ENCODE data around the gene CACNB3. TPM values are rescaled to one million over a fixed set of nuclear protein-coding genes. Genes with fewer than 3 reads are reported as not detected.

CACNB3 gene
- total RNA-seq, result 1 to 10 TPM; 1.2 to 5.7 (median 2.7) TPM

DNA sequence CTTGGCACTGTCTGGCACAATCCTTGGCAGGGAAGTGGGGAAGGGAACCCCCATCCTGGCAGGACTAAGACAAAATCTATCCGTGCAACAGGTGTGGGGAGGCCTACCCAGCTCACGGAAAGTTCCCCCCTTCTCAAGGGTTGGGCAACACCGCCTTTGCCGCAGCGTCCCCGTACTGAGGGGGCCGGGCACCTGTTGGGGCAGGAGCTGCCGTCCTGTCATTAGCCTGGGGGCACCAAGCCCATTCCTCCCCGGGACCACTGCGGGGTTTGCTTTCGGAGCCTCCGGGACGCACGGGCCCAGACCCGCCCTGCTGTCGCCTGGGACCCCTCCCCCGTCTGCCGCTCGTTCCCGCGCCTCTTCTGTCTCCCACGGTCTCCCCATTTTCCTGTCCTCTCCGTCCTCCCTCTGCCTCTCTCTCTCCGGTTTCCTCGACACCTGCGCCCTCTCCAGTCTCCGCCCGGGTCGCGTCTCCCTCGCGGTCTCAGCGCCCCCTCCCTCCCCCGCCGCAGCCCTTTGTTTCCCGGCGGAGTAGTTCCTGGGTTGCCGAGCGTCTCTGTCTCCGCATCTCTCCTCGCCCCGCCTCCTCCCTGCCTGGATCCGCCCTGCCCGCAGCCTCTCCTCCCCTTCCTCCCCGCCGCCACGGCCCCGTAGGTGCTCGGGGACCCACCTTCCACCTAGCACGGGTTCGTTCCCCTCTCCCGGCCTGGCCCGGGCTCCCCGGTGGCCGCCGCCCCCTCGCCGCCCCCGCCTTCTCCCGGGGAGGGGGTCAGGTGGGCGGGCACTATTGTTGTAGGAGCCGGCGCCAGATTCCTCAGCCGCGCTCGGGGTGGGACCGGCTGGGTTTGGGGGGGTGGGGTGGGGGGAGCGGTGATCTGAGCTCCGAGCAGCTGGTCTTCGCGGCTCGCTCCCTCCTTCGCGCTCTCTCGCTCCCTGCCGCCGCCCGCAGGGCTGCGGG is at the start of gene CACNB3:
TSS of gene CACNB3 (plus strand) at position 624 of the 958 bp plus-strand sequence. CDS start 434 bp downstream, outside the sequence.
- ATAC-seq (no peak), DNase-seq (peak; percentile 30 to 45)
- H3K4me3 ChIP-seq, result peak within 1 kb of the TSS; percentile 66 to 84 (median 72)
- no peaks in the 10 kb centered on the region for H3K36me3 ChIP-seq
- no peak for TF ChIP-seq CTCF (IDR thresholded peaks at IDR 0.05 in 4 of 5, conservative IDR thresholded peaks at IDR 0.05 in 1 of 5)
- no peak for TF ChIP-seq POLR2A (IDR thresholded peaks at IDR 0.05)
- peak within 1 kb of the TSS; percentile 23 to 54 (median 50) for H3K27ac ChIP-seq
- intact Hi-C loops (cut with DNase I; ENCODE audit: low total_unique reads) (loop anchor here (10.0 kb wide), 2 partner anchors 463 to 623 kb away; partner anchors contain the start of gene ZNF641), in situ Hi-C loops (cut with MboI; ENCODE audit: low sequenced_read_pairs in 4 of 4) (no loop called here)
- peaks cover 21 to 33% of the 10 kb centered on the region in 2 donors for H3K4me1 ChIP-seq
- H3K27me3 ChIP-seq, result peaks cover 6 to 28% (median 19%) of the 10 kb centered on the region in 3 donors
- H3K9me3 ChIP-seq, result no peaks in the 10 kb centered on the region

DNA sequence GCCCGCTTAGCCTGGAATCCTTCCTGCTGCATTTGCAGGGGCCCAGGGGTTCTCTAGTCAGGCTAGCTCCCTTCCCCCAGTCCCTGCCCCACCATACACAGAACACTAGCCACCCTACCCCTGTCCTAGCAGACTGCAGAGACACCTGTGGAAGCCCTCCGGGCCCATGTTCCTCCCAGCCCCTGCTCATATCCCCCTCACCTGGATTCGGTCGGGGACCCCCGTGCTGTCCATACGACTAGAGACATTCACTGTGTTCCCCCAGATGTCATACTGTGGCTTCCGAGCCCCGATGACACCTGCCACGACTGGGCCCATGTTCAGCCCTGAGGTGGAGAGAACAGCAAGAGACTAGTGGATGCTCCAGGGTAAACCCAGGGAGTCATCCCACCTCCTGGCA is 49.6 kb upstream of the CACNB3 start:
- Histone ChIP-seq H3K4me1 (peaks cover 0 to 14% of the 10 kb centered on the region in 2 donors), H3K4me3 (no peak overlapping the region), H3K27me3 (no peaks in the 10 kb centered on the region), H3K9me3 (no peaks in the 10 kb centered on the region), H3K27ac (no peak overlapping the region), H3K36me3 (peaks cover 0 to 52% of the 10 kb centered on the region in 2 donors)
- intact Hi-C loops (cut with DNase I; ENCODE audit: low total_unique reads), result no loop called here
- no peak for TF ChIP-seq CTCF (IDR thresholded peaks at IDR 0.05 in 4 of 5, conservative IDR thresholded peaks at IDR 0.05 in 1 of 5)
- TF ChIP-seq POLR2A (IDR thresholded peaks at IDR 0.05), result no peak
- in situ Hi-C loops (cut with MboI; ENCODE audit: low sequenced_read_pairs in 4 of 4), result no loop called here
- no peak for DNase-seq
- ATAC-seq, result no peak

DNA sequence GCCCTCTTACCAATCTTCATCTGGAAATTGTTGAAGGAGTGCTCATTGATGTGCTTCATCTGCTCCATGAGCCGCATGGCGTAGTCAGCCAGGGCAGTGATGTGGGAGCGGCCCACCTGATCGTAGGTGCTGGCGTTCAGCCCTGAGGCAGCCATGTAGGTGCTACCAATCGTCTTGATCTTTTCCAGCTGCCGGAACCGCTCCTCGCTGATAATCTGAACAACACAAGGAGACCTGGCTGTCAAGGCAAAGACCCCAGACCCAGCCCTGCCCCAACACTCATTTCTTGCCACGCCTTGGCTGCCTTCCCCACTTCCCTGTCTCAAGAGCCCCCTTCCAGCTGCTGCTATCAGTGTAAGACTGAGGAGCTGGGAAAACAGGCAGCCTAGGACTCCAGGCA is 47.5 kb upstream of the CACNB3 start:
- intact Hi-C loops (cut with DNase I; ENCODE audit: low total_unique reads), result no loop called here
- Histone ChIP-seq H3K27me3 (no peaks in the 10 kb centered on the region), H3K4me1 (peaks cover 0 to 14% of the 10 kb centered on the region in 2 donors), H3K27ac (no peak overlapping the region), H3K36me3 (peaks cover 0 to 72% of the 10 kb centered on the region in 2 donors), H3K9me3 (no peaks in the 10 kb centered on the region), H3K4me3 (no peak overlapping the region)
- in situ Hi-C loops (cut with MboI; ENCODE audit: low sequenced_read_pairs in 4 of 4), result no loop called here
- DNase-seq, result no peak
- no peak for ATAC-seq
- TF ChIP-seq POLR2A (IDR thresholded peaks at IDR 0.05) (no peak), CTCF (IDR thresholded peaks at IDR 0.05 in 4 of 5, conservative IDR thresholded peaks at IDR 0.05 in 1 of 5) (no peak)

- DNase-seq (no peak), ATAC-seq (no peak)
- H3K4me1 ChIP-seq, result peaks cover 0 to 14% of the 10 kb centered on the region in 2 donors
- in situ Hi-C loops (cut with MboI; ENCODE audit: low sequenced_read_pairs in 4 of 4) (no loop called here), intact Hi-C loops (cut with DNase I; ENCODE audit: low total_unique reads) (no loop called here)
- no peaks in the 10 kb centered on the region for H3K27me3 ChIP-seq
- TF ChIP-seq POLR2A (IDR thresholded peaks at IDR 0.05) (no peak), CTCF (IDR thresholded peaks at IDR 0.05 in 4 of 5, conservative IDR thresholded peaks at IDR 0.05 in 1 of 5) (no peak)
- H3K4me3 ChIP-seq, result no peak overlapping the region
- H3K9me3 ChIP-seq, result no peaks in the 10 kb centered on the region
- H3K36me3 ChIP-seq, result peaks cover 0 to 75% of the 10 kb centered on the region in 2 donors
- H3K27ac ChIP-seq, result no peak overlapping the region
Measured at GRCh38 chr12:48771588-48772112, 46.6 kb upstream of the CACNB3 start.
